Esophagus mucosa (tissue), 1 donor: ENCODE data around the gene TIMP3. TPM values are rescaled to one million over a fixed set of nuclear protein-coding genes. Genes with fewer than 3 reads are reported as not detected.
"Not testable (repeated sequence)": the region's sequence is repeated elsewhere in the genome, so short reads cannot be mapped to it uniquely, and the experiment has no call there.

ENCODE experiments used
- ATAC-seq: fragments of 200-7000 bp; cut with Tn5 transposase; one replicate; pipeline ENCODE4 v1.9.1; 2020
- total RNA-seq: library from RNA; stranded (reverse); gene quantifications from one replicate; pipeline ENCODE4 v1.2.4, GENCODE V29; 2023
- donor health status: DM: yes; HTN: yes; CAD: no.

The TIMP3 gene
- 20.1 TPM for total RNA-seq

DNA sequence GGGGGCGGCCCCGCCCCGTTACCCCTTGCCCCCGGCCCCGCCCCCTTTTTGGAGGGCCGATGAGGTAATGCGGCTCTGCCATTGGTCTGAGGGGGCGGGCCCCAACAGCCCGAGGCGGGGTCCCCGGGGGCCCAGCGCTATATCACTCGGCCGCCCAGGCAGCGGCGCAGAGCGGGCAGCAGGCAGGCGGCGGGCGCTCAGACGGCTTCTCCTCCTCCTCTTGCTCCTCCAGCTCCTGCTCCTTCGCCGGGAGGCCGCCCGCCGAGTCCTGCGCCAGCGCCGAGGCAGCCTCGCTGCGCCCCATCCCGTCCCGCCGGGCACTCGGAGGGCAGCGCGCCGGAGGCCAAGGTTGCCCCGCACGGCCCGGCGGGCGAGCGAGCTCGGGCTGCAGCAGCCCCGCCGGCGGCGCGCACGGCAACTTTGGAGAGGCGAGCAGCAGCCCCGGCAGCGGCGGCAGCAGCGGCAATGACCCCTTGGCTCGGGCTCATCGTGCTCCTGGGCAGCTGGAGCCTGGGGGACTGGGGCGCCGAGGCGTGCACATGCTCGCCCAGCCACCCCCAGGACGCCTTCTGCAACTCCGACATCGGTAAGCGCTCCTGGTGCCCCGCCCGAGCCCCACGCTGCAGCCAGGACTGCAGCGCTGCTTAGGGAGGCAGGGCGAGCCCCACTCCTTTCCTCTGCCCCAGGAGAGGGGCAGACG is at the start of gene TIMP3:
Gene TIMP3 (plus strand): TSS at position 169 of the 700 bp plus-strand sequence. CDS start 297 bp downstream, at position 466.
- ATAC-seq, result peak; percentile 69

DNA sequence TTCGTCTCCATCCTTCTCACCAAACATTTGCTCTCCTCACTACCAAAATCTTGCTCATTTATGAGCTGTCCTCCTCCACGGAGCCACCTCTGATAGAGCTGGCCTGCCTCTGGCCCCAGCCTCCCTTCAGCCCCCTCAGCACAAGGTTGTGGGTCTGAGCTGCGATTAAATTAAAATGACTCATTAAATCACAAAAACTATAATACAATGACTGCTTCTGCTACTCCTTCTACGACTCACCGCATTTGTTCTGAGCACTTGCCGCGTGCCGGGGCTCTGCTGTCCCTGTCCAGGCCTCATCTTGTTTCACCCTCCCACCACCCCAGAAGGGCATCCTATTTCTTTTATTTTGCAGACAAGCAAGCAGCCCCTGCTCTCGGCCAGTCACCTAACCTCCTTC is 49.2 kb upstream of the TIMP3 start:
- no peak for ATAC-seq

DNA sequence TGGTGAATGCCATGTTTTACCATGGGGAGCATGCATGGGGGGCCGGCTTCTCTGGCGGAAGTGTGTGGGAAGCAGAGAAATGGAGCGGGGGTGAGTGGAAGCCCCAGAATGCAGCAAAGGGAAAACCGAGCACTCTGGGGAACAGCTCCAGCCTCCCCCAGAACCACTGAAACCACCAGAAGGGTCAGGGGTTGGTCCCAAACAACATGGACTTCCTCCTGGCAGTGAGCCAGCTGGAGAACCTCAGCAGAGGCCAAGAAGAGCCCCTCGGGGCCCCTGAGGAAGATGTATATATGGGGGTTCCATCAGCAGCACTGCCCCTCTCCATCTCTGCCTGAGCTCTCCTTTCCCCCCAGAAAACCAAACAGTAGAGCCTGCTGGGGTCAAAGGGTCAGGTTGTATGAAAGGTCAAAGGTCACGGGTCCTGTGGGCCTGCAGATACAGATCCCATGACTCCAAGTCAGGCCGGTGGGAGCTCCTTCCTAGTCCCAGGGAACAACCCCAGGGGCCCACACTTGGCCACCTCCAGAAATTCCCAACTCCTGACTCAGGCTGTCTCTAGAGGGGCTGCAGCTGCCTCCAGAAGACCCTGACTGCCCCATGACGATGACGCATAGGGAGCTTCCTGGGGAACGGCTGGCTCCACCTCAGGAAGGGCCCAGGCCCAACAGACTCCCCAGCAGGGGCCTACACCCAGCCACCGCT is 48.5 kb upstream of the TIMP3 start:
- no peak for ATAC-seq

DNA sequence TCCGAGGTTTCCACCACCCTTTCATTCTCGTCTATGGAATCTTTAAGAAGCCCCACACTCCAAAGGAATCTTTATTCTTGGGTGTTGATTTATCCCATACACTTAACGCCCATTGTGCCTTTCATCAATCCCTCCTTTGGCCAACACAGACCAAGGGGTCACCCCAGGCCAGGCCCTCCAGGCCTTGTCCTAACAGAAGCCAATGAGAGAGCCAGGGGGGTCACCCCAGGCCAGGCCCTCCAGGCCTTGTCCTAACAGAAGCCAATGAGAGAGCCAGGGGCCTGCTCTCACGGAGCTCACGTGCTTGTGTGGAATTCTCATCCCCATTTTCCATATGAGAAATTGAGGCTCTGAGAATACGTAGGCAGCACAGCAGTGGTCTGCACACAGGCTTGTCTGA is 47.9 kb upstream of the TIMP3 start:
- no peak for ATAC-seq

DNA sequence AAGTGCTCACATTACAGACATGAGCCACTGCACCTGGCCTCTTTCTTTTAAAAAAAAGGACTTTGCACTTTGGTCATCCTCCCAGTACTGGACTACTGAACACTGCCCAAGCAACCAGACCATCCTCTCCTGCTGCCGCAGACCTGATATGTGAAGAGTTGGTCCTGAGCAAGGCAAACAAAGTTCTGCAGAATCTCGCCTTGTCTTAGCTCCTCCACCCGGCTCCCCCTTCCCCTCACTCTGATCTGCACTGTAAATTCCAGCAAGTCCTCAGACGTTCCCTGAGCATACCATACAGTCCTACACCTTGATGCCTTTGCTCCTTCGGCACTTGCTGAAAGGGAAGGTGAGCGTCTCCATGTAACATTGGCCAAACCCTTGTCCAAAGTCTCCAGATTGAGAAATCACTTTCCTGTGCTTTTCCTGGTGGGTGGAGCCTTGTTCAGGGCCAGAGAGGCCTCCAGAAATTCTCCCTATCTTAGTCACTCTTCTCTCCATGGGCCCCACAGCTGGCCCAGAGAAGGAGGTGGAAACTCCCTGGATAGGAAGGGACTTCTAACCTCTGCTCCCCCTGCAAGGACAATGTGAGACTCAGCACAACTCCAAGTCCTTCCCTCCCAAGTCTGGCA is 47.0 kb upstream of the TIMP3 start:
- ATAC-seq, result no peak

DNA sequence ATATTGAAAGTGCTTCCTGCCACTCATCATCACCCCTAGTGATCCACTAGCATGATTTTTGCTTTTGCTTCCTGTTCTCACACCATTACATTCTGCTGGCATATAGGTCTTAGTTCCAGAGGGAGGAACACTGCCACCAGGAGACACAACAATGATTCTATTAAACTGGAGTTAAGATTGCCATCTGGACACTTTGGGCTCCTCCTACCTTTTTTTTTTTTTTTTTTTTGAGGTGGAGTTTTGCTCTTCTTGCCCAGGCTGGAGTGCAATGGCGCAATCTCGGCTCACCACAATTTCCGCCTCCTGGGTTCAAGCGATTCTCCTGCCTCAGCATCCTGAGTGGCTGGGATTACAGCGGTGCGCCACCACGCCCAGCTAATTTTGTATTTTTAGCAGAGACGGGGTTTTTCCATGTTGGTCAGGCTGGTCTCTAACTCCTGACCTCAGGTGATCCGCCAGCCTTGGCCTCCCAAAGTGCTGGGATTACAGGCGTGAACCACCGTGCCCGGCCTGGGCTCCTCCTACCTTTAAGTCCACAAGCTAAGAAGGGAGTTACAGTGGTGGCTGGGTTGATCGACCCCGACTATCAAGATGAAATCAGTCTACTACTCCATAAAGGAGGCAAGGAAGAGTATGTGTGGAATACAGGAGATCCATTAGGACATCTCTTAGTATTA is 44.3 kb upstream of the TIMP3 start:
- ATAC-seq, result not testable (repeated sequence)

DNA sequence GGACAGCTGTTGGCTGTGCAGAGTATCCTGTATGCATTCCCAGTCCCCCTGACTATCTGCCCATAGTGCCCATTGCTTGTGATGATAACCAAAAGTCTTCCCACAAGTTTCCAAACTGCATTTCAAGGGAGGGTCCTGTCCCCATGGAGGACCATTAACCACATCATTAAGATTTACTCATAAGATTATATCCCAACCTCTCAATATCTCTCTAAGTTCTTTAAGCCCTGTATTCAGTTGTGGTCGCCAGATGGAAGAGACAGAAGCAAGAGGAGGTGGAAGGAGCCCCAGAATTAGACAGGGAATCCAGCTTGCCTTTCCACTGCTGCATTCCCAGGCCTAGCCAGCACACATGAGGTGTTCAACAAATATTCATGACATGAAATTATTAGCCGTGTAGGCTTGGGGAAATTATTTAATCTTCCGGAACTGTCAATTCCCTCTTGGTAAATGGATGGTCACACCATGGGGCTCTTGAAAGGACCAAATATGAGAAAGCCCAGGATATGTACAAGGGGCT is 42.6 kb upstream of the TIMP3 start:
- ATAC-seq, result no peak

DNA sequence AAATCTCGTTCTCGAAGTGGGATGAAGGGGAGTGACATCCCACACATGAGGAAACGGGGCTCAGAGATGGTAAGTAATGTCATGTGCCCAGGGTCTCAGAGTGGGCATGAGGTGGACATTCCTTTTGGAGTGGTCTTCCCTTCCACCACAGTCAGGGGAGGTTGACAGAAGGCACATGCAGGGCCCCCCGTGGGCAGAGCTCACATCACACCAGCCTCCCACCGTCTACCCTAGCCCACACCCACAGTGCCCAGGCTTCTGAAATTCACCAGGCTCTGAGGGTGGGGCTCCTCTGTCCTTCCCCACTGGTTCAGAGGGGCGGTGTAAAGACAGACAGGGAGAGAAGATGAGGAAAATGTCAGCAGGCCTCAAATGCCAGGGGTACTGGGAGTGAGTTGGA is 41.1 kb upstream of the TIMP3 start:
- ATAC-seq, result no peak

DNA sequence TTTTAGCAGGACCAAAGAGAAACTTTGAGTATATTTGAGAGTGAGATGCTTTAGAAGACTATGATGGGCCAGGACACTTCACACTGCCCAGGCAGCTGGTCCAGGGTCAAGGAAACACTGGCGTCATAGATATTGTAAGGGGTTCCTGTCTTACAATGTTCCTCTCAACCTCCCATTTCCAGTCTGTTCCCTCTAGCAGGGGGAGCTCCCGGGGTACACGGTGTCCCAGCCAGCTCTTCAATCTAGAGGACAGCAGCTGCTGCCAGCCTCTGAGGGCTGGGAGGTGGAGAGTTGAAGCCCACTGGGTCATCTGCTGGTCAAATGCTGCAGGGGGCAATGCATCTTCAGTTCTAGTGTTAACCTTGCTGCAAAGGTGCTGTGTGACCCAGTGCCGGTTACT is 40.7 kb upstream of the TIMP3 start:
- peak; percentile 45 for ATAC-seq

DNA sequence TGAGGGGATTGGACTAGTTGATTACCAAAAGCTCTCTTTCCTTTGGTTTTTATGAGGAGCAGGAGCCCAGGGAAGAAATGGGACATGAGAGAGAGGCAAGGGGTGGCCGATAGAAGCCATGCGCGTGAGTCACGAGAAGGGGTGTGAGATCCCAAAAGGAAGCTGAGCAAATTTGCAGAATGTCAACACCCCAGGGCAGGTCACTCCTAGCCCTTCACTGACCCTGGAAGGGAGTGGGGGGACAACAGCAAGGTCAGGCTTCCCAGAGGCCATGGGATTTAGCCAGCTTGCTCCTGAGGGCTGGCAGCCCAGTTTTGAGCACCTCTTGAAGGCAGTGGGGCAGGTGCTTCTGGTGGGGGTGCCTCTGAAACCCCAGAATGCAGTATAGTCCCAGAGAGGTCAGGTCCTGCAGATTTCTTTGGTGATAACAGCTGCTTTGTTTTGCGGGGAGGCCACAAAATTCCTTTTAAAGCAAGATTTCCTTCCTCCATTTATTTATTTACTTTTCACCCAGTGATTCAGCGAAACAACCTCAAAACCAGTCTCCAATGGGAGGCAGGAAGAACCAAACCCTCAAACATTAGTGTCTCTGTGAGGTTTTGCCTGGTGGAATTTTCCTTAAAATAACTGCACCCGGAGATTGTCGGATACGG is 40.1 kb upstream of the TIMP3 start:
- ATAC-seq, result no peak

DNA sequence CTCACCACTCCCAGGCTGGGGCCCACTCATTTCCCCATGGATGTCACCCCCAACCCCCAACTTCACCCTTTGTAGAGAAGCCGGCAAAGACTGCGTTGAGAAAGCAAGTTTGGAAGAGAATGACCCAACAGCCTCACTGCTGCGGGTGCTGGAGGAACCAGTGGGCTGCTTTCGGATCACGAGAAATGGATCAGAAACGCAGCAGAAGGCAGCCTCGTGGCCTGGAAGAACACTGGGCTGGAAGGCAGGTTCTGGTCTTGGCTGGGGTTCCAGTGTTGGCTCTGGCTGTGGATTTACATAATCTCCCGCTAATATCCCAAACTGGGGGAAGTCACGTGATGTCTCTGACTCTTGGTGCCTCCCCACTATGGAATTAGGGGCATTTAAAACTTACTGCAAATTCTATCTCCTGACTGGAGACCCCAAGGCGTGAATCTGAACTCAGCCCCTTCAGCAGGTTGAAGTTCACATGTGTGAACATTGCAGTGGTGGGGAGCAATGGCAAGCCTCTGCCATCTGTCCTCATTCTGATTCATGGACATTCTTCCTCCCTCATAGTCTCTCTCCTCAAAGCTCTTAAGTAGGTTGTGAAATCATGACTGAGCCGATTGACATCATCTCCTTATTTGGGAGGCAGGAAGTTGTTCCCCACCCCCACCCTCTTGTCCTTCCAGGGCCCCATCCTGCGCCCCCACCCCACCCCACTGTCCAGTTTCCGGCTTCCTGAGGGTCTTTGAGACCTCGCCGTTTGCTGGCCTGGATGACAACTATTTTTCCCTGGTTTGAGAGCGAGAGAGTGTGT is 37.0 kb upstream of the TIMP3 start:
- no peak for ATAC-seq

DNA sequence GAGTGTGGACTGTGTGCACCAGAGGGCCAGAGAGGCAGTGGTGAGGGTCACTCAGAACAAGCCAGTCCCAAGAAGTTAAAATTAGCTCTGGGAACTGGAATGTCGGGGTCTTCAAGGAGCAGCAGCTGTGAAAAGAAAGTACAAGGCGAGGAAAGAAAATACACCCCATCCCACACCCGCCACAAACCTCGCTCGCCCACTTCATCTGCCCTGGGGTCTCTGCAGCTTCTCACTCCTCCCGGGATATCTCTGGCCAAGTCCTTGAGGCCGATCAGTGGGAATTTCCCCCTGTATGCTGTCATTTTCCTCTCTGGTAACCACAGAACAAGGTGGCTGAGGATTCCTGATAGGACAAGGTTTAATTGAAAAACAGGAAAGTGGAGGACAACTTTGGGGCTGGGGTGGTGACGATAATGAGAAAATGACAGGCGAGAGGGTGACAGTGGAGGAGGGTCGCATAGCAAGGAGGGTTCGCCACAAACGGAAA is 36.3 kb upstream of the TIMP3 start:
- ATAC-seq, result no peak

DNA sequence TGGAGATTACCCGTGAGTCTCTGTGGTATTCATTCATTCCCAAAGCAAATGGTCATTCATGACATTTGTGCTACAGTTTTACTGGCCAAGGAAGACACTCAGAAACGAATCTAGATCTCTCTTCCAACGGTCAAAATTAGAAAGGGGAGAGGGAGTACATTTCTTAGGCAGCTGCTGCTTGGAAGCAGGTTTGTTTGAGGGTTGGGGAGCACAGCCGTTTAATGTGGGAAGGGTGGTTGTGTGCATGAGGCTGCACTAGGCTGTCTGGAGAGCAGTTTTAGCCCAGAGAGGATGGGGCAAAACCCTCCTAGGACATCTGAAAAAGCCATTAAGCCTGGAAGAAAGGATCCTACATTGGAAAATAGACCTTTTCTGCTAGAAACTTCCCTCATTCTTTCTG is 29.7 kb upstream of the TIMP3 start:
- ATAC-seq, result no peak

DNA sequence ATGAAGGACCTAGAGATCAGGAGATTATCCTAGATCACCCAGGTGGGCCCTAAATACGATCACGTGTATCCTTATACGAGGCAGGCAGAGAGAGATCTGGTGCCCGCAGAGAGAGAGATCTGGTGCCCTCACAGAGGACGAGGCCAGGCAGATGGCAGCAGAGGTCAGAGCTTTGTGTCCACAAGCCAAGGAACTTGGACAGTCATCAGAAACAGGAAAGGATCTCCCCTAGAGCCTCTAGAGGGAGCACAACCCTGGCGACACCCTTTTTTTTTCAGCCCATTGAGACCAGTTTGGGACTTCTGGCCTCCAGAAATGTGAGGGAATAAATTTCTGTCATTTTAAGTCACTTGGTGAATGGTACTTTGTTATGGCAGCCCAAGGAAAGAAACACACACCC is 25.5 kb upstream of the TIMP3 start:
- ATAC-seq, result no peak

DNA sequence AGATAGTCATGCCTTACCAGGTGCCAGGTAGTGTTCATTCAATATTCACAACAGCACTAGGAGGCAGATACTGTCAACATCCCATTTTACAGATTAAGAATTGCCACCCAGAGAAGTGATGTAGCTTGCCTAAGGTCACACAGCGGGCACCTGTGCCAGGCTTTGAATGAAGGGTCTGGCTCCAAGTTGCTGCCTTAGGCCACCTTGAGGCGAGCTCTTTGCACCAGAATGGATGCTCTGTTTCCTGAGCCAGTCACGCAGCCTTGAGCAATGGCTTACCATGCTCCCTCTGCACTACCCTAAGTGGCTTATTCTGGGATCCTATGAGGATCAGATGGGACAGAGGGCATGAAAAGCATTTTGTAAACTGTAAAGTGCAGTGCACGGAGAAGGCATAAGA is 25.1 kb upstream of the TIMP3 start:
- no peak for ATAC-seq

DNA sequence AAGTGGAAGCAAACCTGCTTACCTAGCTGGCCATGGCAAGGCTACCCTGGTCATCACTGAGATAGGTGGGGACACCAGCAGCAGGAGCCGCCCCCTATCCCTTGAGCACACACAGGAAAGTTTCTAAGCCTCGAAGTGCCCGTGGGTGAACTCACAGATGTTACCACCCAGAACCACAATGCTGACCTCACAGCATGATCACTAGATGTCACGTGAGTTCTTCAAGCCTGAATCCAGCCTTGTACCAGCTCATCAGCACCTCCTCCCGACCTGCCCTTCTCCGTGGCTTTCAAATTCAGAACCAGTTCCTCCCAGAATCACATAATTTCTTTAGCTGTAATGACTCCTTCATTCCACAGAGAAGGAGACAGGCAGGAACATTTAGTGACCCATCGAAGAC is 24.7 kb upstream of the TIMP3 start:
- no peak for ATAC-seq

DNA sequence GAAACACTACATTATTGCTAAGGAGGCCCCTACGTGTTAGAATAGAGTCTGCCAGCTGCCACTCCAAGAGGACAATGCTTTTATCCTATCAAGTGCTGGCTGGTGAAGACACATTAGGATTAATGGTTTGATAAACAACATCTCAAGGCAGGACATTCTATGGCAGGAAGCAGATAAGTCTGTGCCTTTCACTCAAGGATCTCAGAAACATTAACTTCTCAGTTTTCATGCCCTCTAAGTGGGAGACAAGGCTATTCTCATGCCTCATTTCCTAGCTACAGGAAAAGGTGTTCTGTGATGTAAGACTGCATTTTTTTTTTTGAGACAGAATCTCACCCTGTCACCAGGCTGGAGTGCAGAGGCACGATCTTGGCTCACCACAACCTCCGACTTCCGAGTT is 23.5 kb upstream of the TIMP3 start:
- ATAC-seq, result no peak

DNA sequence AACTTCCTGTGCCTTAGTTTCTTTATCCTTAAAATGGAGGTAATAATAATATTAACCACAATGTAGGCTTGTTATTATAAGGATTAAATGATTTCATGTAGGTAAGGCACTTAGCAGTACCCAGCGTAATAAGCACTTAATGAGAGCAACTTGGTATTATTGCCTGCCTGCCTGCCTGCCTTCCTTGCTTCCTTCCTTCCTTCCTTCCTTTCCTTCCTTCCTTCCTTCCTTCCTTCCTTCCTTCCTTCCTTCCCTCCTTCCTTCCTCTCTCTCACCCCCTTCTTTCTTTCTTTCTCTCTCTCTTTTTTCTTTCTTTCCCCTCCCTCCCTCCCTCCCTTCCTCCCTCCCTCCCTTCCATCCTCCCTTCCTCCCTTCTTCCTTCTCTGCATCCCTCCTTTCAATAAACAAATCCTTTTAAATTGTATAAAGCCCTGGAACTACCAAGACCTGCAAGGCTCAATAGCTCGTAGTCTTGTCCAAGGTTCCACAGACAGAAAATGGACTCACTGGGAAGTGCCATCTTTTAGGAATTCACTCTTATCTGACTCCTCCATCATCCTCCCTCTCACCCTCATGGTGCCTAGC is 20.7 kb upstream of the TIMP3 start:
- ATAC-seq, result no peak

DNA sequence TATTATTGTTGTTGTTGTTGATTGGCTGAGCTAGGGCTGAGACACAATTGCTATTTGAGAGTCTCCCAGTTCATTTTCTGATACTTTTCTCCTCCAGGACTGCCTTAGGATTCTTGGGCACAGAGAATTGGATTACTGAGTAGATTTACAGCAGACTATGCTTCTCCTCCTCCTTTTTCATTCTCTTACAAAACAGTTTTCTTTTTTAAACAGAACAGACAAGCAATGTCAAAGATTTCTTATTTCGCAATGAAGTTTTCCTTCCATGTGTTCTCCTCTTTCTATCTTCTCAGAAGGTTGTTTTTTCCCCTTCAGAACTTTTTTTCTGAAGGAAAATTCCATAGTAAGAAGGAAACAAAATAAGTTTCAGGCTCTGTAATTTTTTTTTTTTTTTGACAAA is 19.8 kb upstream of the TIMP3 start:
- no peak for ATAC-seq

DNA sequence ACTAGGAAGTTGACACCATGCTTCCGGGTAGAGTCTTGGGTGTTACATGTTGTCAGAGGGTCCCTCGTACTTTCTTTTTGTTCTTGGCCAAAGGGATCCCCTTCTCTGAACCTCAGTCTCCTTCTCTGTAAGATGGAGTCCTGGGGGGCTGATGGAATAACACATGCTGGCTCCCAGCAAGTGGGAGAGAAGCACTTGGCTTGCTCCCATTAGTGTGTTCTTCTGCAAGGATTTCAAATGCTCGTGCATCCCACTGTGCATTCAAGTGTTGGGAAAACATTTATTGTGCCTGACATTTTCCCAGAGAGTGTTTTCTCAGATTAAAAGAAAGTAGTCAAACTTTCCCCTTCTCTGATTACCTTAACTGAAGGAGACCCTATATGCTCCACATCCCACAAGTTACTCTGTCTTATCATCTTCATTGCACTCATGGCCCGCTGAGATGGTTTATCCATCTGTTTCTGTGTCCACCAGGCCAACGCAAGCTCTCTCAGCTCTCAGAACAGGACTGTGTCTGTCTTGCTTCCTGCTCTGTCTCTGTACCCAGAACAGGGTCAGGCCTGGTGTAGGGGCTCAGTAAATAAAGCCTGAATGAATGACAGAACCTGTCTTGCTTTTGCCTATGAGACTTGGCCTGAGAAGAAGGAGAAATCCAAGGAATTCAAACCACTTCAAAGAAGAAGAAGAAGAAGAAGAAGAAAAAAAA is 16.0 kb upstream of the TIMP3 start:
- ATAC-seq, result no peak

DNA sequence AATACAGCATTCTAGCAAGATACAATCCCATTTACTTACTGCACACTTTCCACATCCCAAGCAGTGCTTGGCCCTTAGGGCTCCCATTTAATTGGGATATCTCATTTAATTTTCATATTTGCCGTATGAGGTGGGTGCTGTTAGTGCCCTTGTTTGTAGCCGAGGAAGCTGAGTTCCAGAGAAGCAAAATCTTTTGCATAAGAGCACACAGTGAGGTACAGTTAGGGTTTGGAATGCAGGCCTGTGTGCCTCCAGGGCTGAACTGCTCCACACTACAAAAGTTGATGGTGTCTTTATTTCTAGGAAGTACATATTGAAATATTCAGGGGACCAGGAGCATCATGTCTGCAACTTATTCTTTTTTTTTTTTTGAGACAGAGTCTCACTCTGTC is 15.5 kb upstream of the TIMP3 start:
- ATAC-seq, result no peak
